Occipital lobe (tissue), 2 donors: ENCODE results near the gene PLSCR4. TPM values are rescaled to one million over a fixed set of nuclear protein-coding genes. Genes with fewer than 3 reads are reported as not detected.
"Not testable (repeated sequence)": the region's sequence is repeated elsewhere in the genome, so short reads cannot be mapped to it uniquely, and the experiment has no call there.

Experiments
- DNase-seq: peaks from one replicate; lab custom pipeline; 2025; lab: John Stamatoyannopoulos, UW
- total RNA-seq: library from RNA; depleted of rRNA; stranded (reverse); fragments of >200 nt; gene quantifications from one replicate; pipeline ENCODE4 v1.2.3, GENCODE V29; 2014

The PLSCR4 gene, protein sequence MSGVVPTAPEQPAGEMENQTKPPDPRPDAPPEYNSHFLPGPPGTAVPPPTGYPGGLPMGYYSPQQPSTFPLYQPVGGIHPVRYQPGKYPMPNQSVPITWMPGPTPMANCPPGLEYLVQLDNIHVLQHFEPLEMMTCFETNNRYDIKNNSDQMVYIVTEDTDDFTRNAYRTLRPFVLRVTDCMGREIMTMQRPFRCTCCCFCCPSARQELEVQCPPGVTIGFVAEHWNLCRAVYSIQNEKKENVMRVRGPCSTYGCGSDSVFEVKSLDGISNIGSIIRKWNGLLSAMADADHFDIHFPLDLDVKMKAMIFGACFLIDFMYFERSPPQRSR
- 7.6 TPM for total RNA-seq

DNA sequence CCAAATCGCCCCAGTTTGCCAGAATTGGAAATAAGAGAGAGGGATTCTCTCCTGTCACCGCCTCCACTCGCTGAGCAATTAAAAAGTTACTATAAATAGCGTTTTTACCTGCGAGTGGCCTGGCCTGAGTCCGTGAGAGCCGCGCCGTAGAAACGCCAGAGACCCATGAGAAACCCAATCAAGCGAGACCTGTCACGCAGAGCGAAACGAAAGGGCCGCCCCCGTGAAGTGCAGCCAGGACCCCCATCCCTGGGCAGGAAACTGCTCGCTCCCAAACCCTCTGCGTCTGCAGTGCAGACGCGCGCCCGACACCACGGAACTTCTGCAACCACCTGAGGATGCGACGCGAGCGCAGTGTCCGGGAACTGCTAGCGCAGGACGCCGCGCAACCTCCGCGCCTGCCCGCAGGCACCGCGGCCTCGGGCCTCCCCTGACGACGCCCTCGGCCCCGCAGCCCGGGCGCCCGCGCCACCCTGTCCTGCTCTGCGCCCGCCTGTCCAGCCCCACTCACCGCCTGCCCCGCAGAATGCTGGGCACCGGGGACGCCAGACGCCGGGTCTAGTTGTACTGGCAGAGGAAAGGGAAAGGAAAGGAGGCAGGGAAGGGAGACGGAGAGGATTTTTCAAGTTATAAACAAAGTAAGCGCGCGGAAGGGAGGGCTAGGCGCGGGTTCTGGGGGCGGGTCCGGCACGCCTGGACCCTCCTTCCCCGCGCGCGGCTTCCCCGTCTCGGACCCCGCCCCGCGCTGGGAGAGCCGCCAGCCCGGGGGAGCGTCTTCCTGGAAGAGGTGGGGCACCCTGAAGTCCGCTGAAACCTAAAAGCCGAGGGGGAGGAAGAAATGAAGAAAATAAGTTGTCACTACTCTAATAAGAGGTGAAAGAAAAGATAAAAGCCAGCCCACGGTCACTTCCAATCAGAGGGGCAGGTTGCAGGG is at the start of gene PLSCR4:
Gene PLSCR4, minus strand, starts transcription at position 657 of the 934 bp plus-strand sequence. CDS start 29,034 bp downstream, outside the sequence.
- peak; percentile 1 for DNase-seq

DNA sequence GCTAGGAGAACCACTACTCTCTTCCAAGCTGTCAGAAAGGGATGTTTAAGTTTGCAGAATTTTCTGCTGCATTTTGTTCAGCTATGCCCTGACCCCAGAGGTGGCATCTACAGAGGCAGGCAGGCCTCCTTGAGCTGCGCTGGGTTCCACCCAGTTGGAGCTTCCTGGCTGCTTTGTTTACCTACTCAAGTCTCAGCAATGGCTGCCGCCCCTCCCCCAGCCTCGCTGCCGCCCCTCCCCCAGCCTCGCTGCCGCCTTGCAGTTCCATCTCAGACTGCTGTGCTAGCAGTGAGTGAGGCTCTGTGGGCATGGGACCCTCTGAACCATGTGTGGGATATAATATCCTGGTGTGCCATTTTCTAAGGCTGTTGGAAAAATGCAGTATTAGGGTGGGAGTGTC is 42.5 kb upstream of the PLSCR4 start:
- not testable (repeated sequence) for DNase-seq

DNA sequence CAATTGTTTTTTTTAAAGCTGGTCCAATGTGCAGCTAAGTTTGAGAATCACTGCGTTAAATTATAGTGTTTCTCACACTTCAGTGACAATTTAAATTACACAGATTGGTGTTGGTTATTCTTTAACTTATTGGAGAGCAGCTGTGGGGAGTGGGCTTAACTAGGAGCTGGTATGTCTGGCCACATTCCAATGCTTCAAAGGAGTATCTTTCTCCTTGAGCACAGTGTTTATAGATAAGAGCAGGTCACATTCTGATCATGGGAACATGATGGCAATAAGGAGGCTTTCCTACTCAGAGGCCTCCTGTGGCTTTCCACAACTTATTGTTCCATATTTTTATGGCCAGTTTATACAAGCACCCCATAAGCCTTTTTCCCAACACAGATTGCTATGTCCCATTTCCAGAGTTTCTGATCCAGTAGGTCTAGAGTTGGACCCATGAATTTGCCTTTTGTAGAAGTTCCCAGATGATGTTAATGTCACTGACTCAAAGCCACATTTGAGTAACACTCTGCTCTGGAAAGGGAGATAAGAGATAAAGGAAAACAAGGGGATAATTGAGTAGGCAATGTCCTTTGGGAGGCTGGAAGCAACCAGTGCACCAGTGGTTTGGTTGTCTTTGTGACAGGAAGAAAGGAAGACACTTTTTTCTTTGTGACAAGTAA is 33.0 kb upstream of the PLSCR4 start:
- DNase-seq, result no peak

DNA sequence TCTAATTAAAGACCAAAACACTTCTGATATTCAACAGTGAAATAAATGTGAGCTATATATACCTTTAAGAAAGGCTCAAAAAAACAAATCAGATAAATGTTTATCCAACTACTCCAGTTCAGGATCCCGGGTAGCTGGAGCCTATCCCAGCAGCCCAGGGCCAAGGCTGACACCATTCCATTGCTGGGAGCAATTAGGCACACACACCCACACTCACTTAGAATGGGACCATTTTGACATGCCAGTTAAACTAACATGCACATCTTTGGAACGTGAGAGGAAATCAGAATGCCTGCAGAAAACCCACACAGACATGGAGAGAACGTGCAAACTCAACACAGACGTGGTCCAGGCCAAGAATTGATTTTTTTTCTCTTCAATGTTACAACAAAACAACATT is 30.0 kb upstream of the PLSCR4 start:
- no peak for DNase-seq

DNA sequence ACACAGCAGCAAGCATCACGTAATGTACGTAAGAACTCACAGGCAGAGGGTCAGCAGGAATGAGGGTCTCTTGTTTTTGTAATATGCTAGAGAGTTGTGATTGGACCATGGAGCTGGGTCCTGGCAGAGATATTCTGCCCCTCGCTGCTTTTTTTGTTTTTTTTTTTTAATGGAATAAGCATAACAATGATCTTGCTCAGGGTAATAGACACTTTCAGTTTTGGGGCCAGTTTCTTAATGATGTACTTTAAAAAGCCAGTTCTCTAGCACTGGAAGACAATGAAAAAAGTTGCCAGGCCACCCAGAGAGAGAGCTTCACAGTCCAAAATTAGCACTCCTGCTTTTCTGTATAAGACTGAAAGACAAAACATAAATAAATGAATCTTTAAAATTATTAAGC is 29.0 kb upstream of the PLSCR4 start:
- DNase-seq, result no peak

DNA sequence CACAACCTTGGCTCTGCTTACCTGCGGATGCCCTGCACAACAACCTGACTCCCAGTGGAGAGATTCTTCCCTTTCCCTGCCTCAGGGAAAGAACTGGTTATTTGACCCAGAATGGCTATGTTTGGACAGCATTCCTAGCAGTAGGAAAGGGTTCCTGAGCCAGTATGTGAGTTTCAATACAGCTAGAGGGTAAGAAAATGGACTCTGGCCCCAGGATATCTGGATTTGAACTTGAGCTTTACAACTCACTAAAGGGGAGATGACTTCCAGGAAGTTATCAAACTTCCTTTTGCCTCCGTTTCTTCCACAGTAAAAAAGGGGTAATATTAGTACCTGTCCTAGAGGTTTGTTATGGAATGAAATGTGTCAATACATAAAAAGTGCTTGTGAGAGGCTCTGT is 28.1 kb upstream of the PLSCR4 start:
- DNase-seq, result no peak

DNA sequence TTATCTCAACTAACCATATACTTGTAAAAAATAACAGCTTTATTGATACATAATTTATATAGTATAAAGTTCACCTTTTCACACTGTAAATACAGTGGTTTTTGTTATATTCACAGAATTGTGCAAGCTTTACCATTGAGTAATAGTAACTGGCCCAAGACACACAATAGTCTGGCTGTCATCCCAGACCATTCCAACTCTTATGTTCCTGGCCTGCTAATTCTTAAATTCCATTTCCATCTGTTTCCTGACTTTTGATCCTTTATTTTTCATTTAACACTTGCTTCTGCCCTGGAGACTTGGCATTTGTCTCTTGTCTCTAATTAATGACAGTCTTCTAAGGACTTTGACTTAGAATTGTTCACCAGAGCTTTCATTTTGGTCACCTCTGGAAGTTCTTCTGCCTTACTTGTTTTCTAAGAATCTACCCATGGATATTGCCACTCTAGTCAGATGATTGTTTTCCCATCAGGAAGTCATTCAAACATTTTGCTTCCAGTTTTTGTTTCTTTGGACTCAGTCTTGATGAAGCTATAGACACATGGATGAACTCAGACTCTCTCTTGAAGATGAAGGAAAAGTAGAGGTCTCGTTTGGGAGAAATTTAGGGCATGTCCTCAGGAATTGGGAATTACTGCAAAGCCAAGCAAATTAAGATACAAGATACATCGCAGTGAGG is 27.2 kb upstream of the PLSCR4 start:
- no peak for DNase-seq

DNA sequence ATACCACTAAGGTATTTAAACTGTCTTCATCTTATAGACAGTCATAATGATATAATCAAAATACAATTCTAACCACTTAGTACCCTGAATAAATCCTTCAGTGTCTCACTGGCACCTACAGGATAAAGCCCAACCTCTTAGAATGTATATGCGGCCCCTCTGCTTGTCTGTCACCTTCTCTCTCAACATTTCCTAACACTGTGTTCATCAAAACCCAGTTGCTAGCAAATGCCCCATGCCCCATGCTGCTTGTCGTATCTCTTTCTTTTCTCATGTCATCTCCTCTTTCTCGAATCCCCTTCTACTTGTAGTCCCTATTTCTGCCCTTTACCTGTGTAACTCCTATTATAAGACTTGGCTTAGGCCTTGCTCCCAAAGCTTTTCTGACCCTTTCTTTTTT is 24.6 kb upstream of the PLSCR4 start:
- DNase-seq, result no peak

DNA sequence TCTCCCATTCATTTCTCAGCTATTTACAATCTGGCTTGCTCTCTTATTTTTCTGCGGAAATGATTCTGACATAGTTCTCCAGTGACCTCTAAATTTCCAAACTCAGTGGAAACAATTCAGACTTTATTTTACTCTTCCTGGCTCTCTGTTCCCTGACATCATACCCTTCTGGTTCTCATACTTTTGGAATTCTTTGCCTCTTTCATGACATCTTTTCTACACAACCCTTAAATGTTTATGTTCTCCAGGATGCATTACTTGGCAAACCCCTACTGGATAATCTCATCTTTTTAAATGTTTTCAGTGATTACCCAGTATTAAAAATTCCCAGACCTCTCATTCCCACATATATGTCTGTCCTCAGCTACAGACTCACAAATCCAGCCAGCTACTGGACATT is 23.9 kb upstream of the PLSCR4 start:
- DNase-seq, result no peak

DNA sequence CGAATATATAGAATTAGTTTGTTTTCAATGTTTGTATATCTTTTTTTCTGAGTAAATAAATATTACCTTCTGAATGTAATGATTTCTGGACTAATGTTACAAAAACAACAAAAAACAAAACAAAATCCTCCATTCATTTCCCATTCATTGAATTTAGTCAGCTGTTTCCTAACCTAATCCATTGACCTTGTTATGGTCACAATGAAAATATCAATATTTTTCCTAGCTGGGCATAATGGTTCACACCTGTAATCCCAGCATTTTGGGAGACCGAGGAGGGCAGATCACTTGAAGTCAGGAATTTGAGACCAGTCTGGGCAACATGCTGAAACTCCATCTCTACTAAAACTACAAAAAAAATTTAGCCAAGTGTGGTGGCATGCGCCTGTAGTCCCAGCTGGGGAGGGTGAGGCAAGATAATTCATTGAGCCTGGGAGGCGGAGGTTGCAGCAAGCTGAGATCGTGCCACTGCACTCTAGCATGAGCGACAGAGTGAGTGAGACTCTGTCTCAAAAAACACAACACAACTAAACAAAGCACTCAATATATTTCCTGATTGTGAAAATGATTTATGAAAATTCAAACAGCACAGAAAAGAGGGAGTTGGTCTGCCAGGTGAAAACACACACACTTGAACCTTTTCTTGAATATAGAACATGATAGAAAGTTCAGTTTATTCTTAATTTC is 23.0 kb upstream of the PLSCR4 start:
- DNase-seq, result no peak

DNA sequence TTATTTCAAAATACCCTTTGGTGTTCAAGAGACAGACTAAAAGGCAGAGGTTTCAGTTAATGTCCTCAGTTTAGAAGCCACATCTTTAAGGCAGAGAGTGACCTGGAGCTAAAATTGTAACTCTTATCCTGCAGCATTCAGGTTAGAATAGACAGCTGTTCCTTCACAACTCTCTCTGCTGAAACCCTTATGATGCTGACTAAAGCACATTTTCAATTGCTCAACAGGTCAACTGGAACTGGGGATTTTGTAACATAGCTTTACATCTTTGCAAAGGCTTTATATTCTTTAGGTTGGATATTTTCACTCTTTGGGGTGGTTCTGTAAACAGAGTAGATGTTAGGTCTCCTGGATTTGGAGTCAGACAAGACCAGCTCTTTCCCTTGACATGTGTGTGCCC is 20.3 kb upstream of the PLSCR4 start:
- no peak for DNase-seq

DNA sequence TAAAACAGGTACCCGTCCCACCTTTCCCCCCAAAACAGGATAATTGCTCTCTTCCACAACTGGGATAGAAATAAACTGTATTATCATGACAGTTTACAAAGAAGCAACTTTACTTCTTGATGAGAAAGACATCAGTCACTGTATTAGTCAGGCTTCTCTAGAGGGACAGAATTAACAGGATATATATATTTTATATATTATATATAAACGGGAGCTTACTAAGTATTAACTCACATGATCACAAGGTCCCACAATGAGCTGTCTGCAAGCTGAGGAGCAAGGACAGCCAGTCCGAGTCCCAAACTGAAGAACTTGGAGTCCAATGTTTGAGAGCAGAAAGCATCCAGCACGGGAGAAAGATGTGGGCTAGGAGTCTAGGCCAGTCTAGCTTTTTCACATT is 18.4 kb upstream of the PLSCR4 start:
- DNase-seq, result no peak

DNA sequence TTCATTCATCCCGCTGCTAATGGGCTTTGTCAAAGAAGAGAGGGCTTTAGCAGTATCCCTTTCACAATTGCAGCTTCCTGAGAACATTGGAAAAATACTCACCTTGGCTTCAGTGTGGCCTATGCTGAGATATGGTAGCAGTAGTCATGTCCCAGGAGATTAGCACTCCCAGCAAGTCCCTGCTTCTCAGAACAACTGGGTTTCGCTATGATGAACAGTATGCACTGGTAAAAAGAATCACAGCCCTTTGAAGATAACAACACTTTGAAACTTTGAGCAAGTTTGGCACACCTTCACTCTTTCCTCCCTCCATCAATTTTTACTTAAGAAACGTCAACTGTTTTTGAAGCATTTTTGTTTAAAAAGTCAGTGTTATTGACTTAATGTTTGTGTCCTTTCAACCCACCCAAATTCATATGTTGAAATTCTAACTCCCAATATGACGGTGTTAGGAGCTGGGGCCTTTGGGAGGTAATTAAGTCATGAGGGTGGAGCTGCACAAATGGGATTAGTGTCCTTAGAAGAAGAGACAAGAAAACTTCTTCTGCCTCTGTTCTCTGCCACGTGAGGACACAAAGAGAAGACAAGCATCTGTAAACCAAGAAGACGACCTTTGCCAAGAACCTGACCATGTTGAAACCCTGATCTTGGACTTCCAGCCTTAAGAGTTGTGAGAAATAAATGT is 17.8 kb upstream of the PLSCR4 start:
- DNase-seq, result no peak

DNA sequence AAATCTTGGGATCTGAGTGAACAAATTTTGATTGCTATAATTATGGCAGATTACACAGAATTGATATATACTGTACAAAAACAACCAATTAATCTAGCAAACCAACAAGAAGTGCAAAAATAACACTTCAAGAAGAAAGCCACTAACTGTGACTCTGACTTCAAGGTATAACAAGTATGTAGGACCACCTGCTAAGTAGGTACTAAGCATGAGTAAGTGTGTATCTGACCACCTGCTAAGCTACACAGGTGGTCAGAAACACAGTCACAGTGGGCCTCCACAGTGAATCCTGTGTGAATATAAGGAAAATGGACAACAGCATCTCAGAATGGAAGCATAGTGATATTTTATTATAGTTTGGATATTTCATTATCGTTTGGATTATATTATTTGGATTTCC is 14.8 kb upstream of the PLSCR4 start:
- no peak for DNase-seq

DNA sequence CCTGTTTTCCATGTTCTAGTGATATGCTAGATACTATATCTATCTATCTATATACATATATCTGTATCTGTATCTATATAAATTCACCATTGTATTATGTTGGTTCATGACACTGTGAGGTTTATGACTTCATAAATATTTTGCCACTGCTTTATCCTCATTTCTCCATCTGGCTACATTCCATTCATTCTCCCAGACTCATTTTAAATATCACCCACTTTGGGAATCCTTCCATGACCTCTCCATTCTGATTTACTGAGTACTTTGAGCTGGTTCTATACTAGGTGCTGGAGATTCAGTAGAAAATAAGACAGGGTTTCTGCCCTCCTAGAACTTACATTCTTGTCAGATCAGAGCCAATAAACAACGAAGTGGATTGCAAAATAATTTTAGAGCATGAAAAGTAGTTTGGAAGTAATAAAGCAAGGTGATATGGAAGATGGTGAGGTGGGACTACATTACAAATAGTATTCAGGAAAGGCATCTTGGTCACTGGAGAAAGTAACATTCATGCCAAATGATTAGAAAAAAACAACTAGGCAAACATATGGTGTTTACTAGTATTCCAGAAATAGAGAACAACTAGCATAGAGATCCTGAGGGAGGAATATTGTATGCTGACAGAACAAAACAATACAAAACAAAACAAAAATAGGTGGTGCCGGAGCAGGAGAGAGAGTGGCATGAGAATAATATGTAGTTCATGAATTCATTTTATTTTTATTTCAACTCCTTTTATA is 11.6 kb upstream of the PLSCR4 start:
- no peak for DNase-seq

DNA sequence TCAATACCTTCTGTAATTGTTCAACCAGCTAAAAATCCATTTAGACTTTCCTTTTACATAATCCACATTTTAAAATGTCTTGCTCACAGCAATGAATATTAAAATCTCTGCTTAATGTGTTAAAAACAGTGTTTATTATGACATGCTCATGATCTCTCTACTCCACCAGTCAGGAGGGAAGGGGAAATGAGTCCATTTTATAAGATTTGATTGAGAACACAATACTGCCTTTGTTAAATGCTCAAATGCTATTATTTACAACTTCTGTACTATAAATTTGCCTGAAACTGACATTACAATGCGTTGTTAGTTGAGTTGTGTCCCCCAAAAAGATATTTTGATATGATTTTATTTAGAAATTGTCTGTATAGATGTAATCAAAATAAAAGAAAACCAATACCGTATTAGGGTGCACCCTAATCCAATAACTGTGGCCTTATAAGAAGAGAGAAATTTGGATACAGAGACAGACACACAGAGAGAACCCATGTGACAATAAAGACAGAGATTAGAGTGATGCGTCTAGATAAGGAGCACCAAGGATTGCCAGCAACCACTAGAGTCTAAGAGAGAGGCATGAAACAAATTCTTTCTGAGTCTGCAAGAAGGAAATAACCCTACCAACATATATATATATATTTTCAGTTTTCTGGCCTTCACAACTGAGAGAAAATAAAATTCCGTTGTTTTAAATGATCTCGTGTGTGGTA is 9.1 kb upstream of the PLSCR4 start:
- DNase-seq, result no peak

DNA sequence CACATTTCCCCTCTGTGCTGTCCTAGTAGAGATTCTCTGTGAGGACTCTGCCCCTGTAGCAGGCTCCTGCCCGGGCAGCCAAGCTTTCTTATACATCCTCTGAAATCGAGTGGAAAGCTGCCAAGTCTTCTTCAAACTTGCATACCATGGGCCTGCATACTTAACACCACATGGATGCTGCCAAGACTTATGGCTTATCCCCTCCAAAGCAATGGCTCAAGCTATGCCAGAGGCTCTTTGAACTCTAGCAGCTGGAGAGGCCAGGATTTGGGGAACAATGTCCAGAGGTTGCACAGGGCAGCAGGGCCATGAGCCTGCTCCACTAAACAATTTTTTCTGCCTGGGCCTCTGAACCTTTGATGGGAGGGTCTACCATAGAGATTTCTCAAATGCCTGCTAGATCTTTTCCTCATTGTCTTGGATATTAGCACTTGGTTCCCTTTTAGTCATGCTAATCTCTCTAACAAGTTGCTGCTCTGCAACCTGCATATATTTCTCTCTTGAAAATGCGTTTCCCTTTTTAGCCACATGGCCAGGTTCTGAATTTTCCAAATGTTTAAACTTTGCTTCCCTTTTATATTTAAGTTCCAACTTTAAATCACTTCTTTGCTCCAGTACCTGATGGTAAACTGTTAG is 6.1 kb upstream of the PLSCR4 start:
- no peak for DNase-seq

DNA sequence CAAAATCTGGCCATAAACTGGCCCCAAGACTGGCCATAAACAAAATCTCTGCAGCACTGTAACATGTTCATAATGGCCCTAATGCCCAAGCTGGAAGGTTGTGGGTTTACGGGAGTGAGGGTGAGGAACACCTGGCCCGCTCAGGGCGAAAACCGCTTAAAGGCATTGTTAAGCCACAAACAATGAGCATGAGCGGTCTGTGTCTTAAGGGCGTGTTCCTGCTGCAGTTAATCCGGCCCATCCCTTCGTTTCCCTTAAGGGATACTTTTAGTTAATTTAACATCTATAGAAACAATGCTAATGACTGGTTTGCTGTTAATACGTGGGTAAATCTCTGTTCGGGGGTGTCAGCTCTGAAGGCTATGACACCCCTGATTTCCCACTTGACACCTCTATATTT is 1.5 kb upstream of the PLSCR4 start:
- not testable (repeated sequence) for DNase-seq

DNA sequence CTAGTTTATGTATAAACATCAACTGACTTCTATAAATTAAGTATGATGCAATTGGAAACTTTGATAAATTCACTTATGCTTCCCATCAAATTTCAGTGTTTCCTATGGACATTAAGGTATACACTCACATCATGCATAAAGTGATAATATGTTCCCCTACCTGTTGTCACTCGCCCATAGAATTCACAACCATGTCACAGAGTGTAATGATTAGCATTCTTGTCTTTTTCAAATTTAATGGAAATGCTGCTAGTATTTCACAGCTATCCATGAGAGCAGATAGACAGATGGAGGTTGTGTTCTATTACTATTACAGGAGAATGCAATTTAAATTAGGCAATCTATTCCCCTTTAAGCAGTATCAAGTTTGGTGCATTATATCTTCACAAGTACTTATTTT is 984 bp downstream of the PLSCR4 start:
- no peak for DNase-seq
